Measurements from ENCODE around the gene CCNY.
A peak's percentile ranks its signal among the peaks of the same experiment; 100 is the strongest.

- TF ChIP-seq CTCF (IDR thresholded peaks at IDR 0.05) = no peak
- peak; percentile 58 to 72 (median 67) for TF ChIP-seq POLR2AphosphoS5 (IDR thresholded peaks at IDR 0.05)
These were observed at the start of gene CCNY for GRCh38 chr10:35336084-35336831.
